Common myeloid progenitor, CD34-positive (primary cell): ENCODE data around the gene TSPO.

Experiments
- CTCF ChIA-PET: fragments of 350-600 bp; sonication (Branson Sonifier 250); formaldehyde crosslinking; loops from one replicate; lab custom pipeline; 2021; ENCODE audit warnings: antibody characterized with exemption; lab: Charles Lee
- POLR2A ChIA-PET: fragments of 350-600 bp; sonication (Branson Sonifier 250); formaldehyde crosslinking; loops from one replicate; lab custom pipeline; 2021; ENCODE audit warnings: antibody characterized with exemption; lab: Charles Lee
- DNase-seq, 3 donors: peaks; one replicate each; pipeline versions ENCODE4 v3.0.0 to v3.0.0-alpha.2; 2013
- H3K27ac ChIP-seq, 2 experiments: 1 replicate in 1 of 2; 2 replicates in 1 of 2; pipeline ENCODE4 v1.7.0; 2013; ENCODE audit warnings: inconsistent platforms in 2 of 2, low read length in 2 of 2, mild to moderate bottlenecking in 2 of 2, low read depth in 1 of 2, moderate library complexity in 1 of 2; ENCODE audit not compliant: severe bottlenecking in 2 of 2, insufficient read depth in 1 of 2, poor library complexity in 1 of 2
- H3K27me3 ChIP-seq, 5 experiments: replicated peaks in 2 of 5; 1 replicate in 3 of 5; 2 replicates in 2 of 5; pipeline versions ENCODE4 v1.6.1 to v1.7.0; 2013; ENCODE audit warnings: low read length in 4 of 5, mild to moderate bottlenecking in 2 of 5, moderate library complexity in 2 of 5, inconsistent platforms in 1 of 5; ENCODE audit not compliant: insufficient read depth in 5 of 5, control insufficient read depth in 4 of 5
- H3K36me3 ChIP-seq, 4 experiments: 1 replicate in 2 of 4; 2 replicates in 2 of 4; pipeline versions ENCODE4 v1.6.1 to v1.7.0; 2013; ENCODE audit warnings: low read length in 3 of 4, control low read depth in 1 of 4, mild to moderate bottlenecking in 1 of 4; ENCODE audit not compliant: control insufficient read depth in 4 of 4, insufficient read depth in 4 of 4
- H3K4me1 ChIP-seq, 4 experiments: 1 replicate in 3 of 4; 2 replicates in 1 of 4; pipeline versions ENCODE4 v1.6.1 to v1.7.1; 2013; ENCODE audit warnings: low read length in 3 of 4, mild to moderate bottlenecking in 3 of 4, control low read depth in 1 of 4, inconsistent platforms in 1 of 4, moderate library complexity in 1 of 4; ENCODE audit not compliant: control insufficient read depth in 4 of 4, insufficient read depth in 4 of 4; ENCODE audit errors: control extremely low read depth in 1 of 4
- H3K4me3 ChIP-seq, 7 experiments: 1 replicate in 4 of 7; 2 replicates in 3 of 7; pipeline versions ENCODE4 v1.5.1 to v1.7.0; 2013; ENCODE audit warnings: mild to moderate bottlenecking in 7 of 7, low read length in 6 of 7, moderate library complexity in 6 of 7, inconsistent platforms in 2 of 7, low read depth in 2 of 7, control low read depth in 1 of 7; ENCODE audit not compliant: insufficient read depth in 4 of 7, control insufficient read depth in 1 of 7; ENCODE audit errors: extremely low read depth in 1 of 7
- H3K9me3 ChIP-seq, 5 experiments: 1 replicate in 4 of 5; 2 replicates in 1 of 5; pipeline versions ENCODE4 v1.6.1 to v1.7.1; 2013; ENCODE audit warnings: low read length in 4 of 5, mild to moderate bottlenecking in 2 of 5, inconsistent platforms in 1 of 5, low read depth in 1 of 5, moderate library complexity in 1 of 5; ENCODE audit not compliant: control insufficient read depth in 4 of 5, insufficient read depth in 2 of 5; ENCODE audit errors: control extremely low read depth in 1 of 5
- WGBS: methylation state at CpG from one replicate; pipeline ENCODE4 v1.1.5; 2013; ENCODE audit not compliant: insufficient coverage; 5-methylcytosine and 5-hydroxymethylcytosine counted together

The TSPO gene

GRCh38 chr22:43209971-43210370, 58.6 kb downstream of the TSPO start:
- DNase-seq = no peak
- WGBS = 96% methylated on average over 22 of the region's 22 CpGs
- Histone ChIP-seq H3K27ac (no peak overlapping the region), H3K4me3 (no peak overlapping the region), H3K27me3 (no peaks in the 10 kb centered on the region), H3K9me3 (no peaks in the 10 kb centered on the region), H3K36me3 (no peaks in the 10 kb centered on the region), H3K4me1 (peaks cover 0 to 12% (median 5%) of the 10 kb centered on the region in 4 experiments)
- POLR2A ChIA-PET = no interaction called here
- CTCF ChIA-PET = interaction anchor here (1.5 kb wide), 1 partner anchor 19 kb away, joined by 5 read pairs; no protein-coding TSS in a partner anchor

GRCh38 chr22:43210631-43211515, 59.5 kb downstream of the TSPO start:
- Histone ChIP-seq H3K4me3 (no peak overlapping the region), H3K4me1 (peaks cover 0 to 12% (median 5%) of the 10 kb centered on the region in 4 experiments), H3K27me3 (no peaks in the 10 kb centered on the region), H3K27ac (no peak overlapping the region), H3K36me3 (no peaks in the 10 kb centered on the region), H3K9me3 (no peaks in the 10 kb centered on the region)
- POLR2A ChIA-PET = no interaction called here
- 97% methylated on average over 28 of the region's 34 CpGs for WGBS
- DNase-seq = no peak
- CTCF ChIA-PET = no interaction called here

- 98% methylated on average over 6 of the region's 13 CpGs for WGBS
- CTCF ChIA-PET = no interaction called here
These were observed 60.6 kb downstream of the TSPO start for GRCh38 chr22:43211941-43212433.

GRCh38 chr22:43212434-43212952, 61.1 kb downstream of the TSPO start:
- H3K9me3 ChIP-seq = no peaks in the 10 kb centered on the region
- DNase-seq = no peak
- H3K4me1 ChIP-seq = no peaks in the 10 kb centered on the region
- ChIA-PET CTCF (interaction anchor here (0.9 kb wide), 1 partner anchor 19 kb away, joined by 3 read pairs; no protein-coding TSS in a partner anchor), POLR2A (no interaction called here)
- no peaks in the 10 kb centered on the region for H3K36me3 ChIP-seq
- H3K27me3 ChIP-seq = no peaks in the 10 kb centered on the region
- WGBS = 98% methylated on average over 23 of the region's 23 CpGs
- H3K4me3 ChIP-seq = no peak overlapping the region
- H3K27ac ChIP-seq = no peak overlapping the region

More at GRCh38 chr22:43211941-43212433, 60.6 kb downstream of the TSPO start:
- H3K36me3 ChIP-seq = no peaks in the 10 kb centered on the region
- no peak overlapping the region for H3K27ac ChIP-seq
- H3K4me1 ChIP-seq = peaks cover 0 to 2% (median under 1%) of the 10 kb centered on the region in 4 experiments
- H3K9me3 ChIP-seq = no peaks in the 10 kb centered on the region
- H3K27me3 ChIP-seq = no peaks in the 10 kb centered on the region
- H3K4me3 ChIP-seq = no peak overlapping the region
- no peak for DNase-seq
- POLR2A ChIA-PET = no interaction called here
